ENCODE data around the gene SLC9A3. TPM values are rescaled to one million over a fixed set of nuclear protein-coding genes. Genes with fewer than 3 reads are reported as not detected.

Gene SLC9A3
- total RNA-seq, 1 experiment from 2014 or later: 1.5 TPM

DNA sequence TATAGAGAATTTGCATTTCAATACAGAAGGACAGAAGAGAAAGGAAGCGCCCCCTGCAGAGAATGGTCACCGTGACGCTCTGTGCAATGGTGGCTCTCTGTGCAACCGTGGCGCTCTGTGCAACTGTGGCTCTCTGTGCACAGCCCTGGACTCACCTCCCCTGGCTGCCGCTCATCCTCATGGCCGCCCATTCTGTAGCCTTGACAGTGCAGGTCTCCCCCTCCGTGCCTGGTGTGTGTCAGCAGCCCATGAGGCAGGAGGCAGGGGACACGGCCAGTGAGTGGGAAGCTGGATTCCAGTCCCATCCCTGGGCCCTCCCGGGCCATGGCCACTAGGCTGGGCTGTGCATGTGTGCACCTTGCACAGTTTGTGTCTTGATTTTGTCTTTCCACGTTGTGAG lies 69.3 kb downstream of the SLC9A3 start:
- peaks cover 75% of the 10 kb centered on the region for H3K79me2 ChIP-seq (ENCODE audit: insufficient read depth, low read length)

More for the DNA sequence above, 69.3 kb downstream of the SLC9A3 start:
- H3K4me3 ChIP-seq (replicated peaks in 1 of 2; ENCODE audit: low read depth in 1 of 2, low read length in 2 of 2): no peak overlapping the region
- ChIA-PET POLR2A (no interaction called here), RAD21 (ENCODE audit: low non-redundant PET in 1 of 2, low total read pairs in 2 of 2, uncharacterized antibody in 2 of 2, unreplicated experiment in 2 of 2) (no interaction called here), CTCF (interaction anchor here (0.7 kb wide), 1 partner anchor 8 kb away, joined by 4 read pairs; no protein-coding TSS in a partner anchor)
- H2AFZ ChIP-seq (ENCODE audit: low read depth, low read length, poor library complexity, severe bottlenecking): no peak overlapping the region
- no peaks in the 10 kb centered on the region for H4K20me1 ChIP-seq (ENCODE audit: insufficient read depth)
- no peaks in the 10 kb centered on the region for H3K27me3 ChIP-seq (ENCODE audit: insufficient read depth, low read length)
- BruUV-seq (replicated peaks): no TSS peak
- H3K4me2 ChIP-seq (ENCODE audit: low read length): no peak overlapping the region
- H3K9me3 ChIP-seq (ENCODE audit: control insufficient read depth in 1 of 2, insufficient read depth in 1 of 2, low read depth in 1 of 2, low read length in 2 of 2): peaks cover 0 to 10% of the 10 kb centered on the region in 2 experiments; a peak in 1 of 4 replicates
- peaks cover 19 to 45% of the 10 kb centered on the region in 2 experiments for H3K36me3 ChIP-seq (ENCODE audit: control insufficient read depth in 1 of 2, insufficient read depth in 2 of 2, low read length in 2 of 2)
- no peaks in the 10 kb centered on the region for H3K9me2 ChIP-seq (ENCODE audit: insufficient read depth)
- DNase-seq (ENCODE audit: low read depth, low spot score): no peak
- H3K27ac ChIP-seq (ENCODE audit: low read depth, low read length): no peak overlapping the region
- H3K9ac ChIP-seq (ENCODE audit: low read length): no peak overlapping the region
- intact Hi-C loops (cut with micrococcal nuclease): loop anchor here (10.0 kb wide), 1 partner anchor 160 kb away; the partner anchor contains the start of gene CEP72
- peaks cover 0 to 12% of the 10 kb centered on the region in 2 experiments; a peak in 2 of 4 replicates for H3K4me1 ChIP-seq (ENCODE audit: control insufficient read depth in 1 of 2, insufficient read depth in 2 of 2, low read length in 2 of 2)
- 0 out of 2 replicates have a peak, but pooled peaks have one; percentile 25 for ATAC-seq
- TF ChIP-seq CEBPB (IDR thresholded peaks at IDR 0.05; ENCODE audit: low read depth) (no peak), CBX3 (IDR thresholded peaks at IDR 0.05; ENCODE audit: low read depth) (no peak), EGR1 (IDR thresholded peaks at IDR 0.05; ENCODE audit: low read depth) (no peak), POLR2AphosphoS5 (IDR thresholded peaks at IDR 0.05; ENCODE audit: low read depth, low read length) (no peak), TCF7L2 (IDR thresholded peaks at IDR 0.05; ENCODE audit: borderline replicate concordance, extremely low read depth, insufficient read depth, insufficient read length) (no peak), ELF1 (IDR thresholded peaks at IDR 0.05; ENCODE audit: borderline replicate concordance, low read depth) (no peak), ZFX (IDR thresholded peaks at IDR 0.05) (no peak), RAD21 (IDR thresholded peaks at IDR 0.05; ENCODE audit: low read depth) (no peak), FOSL1 (IDR thresholded peaks at IDR 0.05; ENCODE audit: low read depth) (no peak), JUND (IDR thresholded peaks at IDR 0.05) (no peak), SRF (IDR thresholded peaks at IDR 0.05; ENCODE audit: low read depth) (no peak)
- TF ChIP-seq, protein P1, sequence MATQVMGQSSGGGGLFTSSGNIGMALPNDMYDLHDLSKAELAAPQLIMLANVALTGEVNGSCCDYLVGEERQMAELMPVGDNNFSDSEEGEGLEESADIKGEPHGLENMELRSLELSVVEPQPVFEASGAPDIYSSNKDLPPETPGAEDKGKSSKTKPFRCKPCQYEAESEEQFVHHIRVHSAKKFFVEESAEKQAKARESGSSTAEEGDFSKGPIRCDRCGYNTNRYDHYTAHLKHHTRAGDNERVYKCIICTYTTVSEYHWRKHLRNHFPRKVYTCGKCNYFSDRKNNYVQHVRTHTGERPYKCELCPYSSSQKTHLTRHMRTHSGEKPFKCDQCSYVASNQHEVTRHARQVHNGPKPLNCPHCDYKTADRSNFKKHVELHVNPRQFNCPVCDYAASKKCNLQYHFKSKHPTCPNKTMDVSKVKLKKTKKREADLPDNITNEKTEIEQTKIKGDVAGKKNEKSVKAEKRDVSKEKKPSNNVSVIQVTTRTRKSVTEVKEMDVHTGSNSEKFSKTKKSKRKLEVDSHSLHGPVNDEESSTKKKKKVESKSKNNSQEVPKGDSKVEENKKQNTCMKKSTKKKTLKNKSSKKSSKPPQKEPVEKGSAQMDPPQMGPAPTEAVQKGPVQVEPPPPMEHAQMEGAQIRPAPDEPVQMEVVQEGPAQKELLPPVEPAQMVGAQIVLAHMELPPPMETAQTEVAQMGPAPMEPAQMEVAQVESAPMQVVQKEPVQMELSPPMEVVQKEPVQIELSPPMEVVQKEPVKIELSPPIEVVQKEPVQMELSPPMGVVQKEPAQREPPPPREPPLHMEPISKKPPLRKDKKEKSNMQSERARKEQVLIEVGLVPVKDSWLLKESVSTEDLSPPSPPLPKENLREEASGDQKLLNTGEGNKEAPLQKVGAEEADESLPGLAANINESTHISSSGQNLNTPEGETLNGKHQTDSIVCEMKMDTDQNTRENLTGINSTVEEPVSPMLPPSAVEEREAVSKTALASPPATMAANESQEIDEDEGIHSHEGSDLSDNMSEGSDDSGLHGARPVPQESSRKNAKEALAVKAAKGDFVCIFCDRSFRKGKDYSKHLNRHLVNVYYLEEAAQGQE (IDR thresholded peaks at IDR 0.05; ENCODE audit: low read depth): no peak
- TF ChIP-seq, protein P2, sequence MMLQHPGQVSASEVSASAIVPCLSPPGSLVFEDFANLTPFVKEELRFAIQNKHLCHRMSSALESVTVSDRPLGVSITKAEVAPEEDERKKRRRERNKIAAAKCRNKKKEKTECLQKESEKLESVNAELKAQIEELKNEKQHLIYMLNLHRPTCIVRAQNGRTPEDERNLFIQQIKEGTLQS (IDR thresholded peaks at IDR 0.05): no peak
- TF ChIP-seq, protein P3, sequence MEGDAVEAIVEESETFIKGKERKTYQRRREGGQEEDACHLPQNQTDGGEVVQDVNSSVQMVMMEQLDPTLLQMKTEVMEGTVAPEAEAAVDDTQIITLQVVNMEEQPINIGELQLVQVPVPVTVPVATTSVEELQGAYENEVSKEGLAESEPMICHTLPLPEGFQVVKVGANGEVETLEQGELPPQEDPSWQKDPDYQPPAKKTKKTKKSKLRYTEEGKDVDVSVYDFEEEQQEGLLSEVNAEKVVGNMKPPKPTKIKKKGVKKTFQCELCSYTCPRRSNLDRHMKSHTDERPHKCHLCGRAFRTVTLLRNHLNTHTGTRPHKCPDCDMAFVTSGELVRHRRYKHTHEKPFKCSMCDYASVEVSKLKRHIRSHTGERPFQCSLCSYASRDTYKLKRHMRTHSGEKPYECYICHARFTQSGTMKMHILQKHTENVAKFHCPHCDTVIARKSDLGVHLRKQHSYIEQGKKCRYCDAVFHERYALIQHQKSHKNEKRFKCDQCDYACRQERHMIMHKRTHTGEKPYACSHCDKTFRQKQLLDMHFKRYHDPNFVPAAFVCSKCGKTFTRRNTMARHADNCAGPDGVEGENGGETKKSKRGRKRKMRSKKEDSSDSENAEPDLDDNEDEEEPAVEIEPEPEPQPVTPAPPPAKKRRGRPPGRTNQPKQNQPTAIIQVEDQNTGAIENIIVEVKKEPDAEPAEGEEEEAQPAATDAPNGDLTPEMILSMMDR (IDR thresholded peaks at IDR 0.05 in 2 of 3, conservative IDR thresholded peaks at IDR 0.05 in 1 of 3; ENCODE audit: borderline replicate concordance in 1 of 3, insufficient read depth in 1 of 3, low read depth in 2 of 3, low read length in 2 of 3): no peak
- TF ChIP-seq, protein P4, sequence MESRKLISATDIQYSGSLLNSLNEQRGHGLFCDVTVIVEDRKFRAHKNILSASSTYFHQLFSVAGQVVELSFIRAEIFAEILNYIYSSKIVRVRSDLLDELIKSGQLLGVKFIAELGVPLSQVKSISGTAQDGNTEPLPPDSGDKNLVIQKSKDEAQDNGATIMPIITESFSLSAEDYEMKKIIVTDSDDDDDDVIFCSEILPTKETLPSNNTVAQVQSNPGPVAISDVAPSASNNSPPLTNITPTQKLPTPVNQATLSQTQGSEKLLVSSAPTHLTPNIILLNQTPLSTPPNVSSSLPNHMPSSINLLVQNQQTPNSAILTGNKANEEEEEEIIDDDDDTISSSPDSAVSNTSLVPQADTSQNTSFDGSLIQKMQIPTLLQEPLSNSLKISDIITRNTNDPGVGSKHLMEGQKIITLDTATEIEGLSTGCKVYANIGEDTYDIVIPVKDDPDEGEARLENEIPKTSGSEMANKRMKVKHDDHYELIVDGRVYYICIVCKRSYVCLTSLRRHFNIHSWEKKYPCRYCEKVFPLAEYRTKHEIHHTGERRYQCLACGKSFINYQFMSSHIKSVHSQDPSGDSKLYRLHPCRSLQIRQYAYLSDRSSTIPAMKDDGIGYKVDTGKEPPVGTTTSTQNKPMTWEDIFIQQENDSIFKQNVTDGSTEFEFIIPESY (IDR thresholded peaks at IDR 0.05; ENCODE audit: extremely low read depth, insufficient replicate concordance, low read length): no peak
